Endodermal cell (in vitro differentiated cells): ENCODE data around the gene GHRHR. TPM values are rescaled to one million over a fixed set of nuclear protein-coding genes. Genes with fewer than 3 reads are reported as not detected.

Experiments used
- DNase-seq: peaks from one replicate; pipeline ENCODE4 v3.0.0-alpha.2; 2017
- H3K27ac ChIP-seq: 2 replicates; pipeline ENCODE4 v1.5.1; 2013; ENCODE audit warnings: mild to moderate bottlenecking, low read depth, low read length, moderate library complexity
- H3K27me3 ChIP-seq: 2 replicates; pipeline ENCODE4 v1.6.1; 2013; ENCODE audit warnings: mild to moderate bottlenecking, low read length, moderate library complexity; ENCODE audit not compliant: insufficient read depth, control insufficient read depth, poor library complexity, severe bottlenecking
- H3K36me3 ChIP-seq: 2 replicates; pipeline ENCODE4 v1.7.0; 2013; ENCODE audit warnings: mild to moderate bottlenecking, low read length, moderate library complexity; ENCODE audit not compliant: control insufficient read depth, insufficient read depth
- H3K4me1 ChIP-seq: one replicate; pipeline ENCODE4 v1.7.0; 2013; ENCODE audit warnings: low read length; ENCODE audit not compliant: control insufficient read depth, insufficient read depth
- H3K4me3 ChIP-seq: 2 replicates; pipeline ENCODE4 v1.5.1; 2013; ENCODE audit warnings: mild to moderate bottlenecking, low read length, moderate library complexity
- H3K9ac ChIP-seq: 2 replicates; pipeline ENCODE4 v1.6.1; 2013; ENCODE audit warnings: mild to moderate bottlenecking, low read length, moderate library complexity; ENCODE audit not compliant: poor library complexity, severe bottlenecking; ENCODE audit errors: extremely low read depth
- H3K9me3 ChIP-seq: 2 replicates; pipeline ENCODE4 v1.6.1; 2013; ENCODE audit warnings: mild to moderate bottlenecking, low read length, moderate library complexity; ENCODE audit not compliant: control insufficient read depth
- H3K27ac Mint-ChIP-seq: 2 replicates; pipeline ENCODE4 v1.8.0; 2020; ENCODE audit warnings: mixed read lengths
- H3K27me3 Mint-ChIP-seq: 2 replicates; pipeline ENCODE4 v1.8.0; 2021; ENCODE audit warnings: mild to moderate bottlenecking, mixed read lengths; ENCODE audit not compliant: insufficient read depth
- H3K36me3 Mint-ChIP-seq: 2 replicates; pipeline ENCODE4 v1.8.0; 2020; ENCODE audit warnings: low read depth, mixed read lengths
- H3K4me1 Mint-ChIP-seq: 2 replicates; pipeline ENCODE4 v1.8.0; 2020; ENCODE audit warnings: mixed read lengths
- H3K4me3 Mint-ChIP-seq: 2 replicates; pipeline ENCODE4 v1.8.0; 2020; ENCODE audit warnings: mild to moderate bottlenecking, moderate library complexity, mixed read lengths
- H3K9me3 Mint-ChIP-seq: 2 replicates; pipeline ENCODE4 v1.8.0; 2020; ENCODE audit warnings: mild to moderate bottlenecking, mixed read lengths
- CTCF ChIP-seq: fragments of 200-600 bp; sonication (generic); conservative IDR thresholded peaks from 2 replicates; pipeline ENCODE4 v1.5.0; 2021; ENCODE audit warnings: antibody characterized with exemption, mild to moderate bottlenecking
- WGBS, 2 experiments: methylation state at CpG; one replicate each; pipeline versions ENCODE4 v1.1.5 to v1.1.7; 2013; ENCODE audit warnings: missing lambda C conversion rate in 2 of 2, mixed read lengths in 1 of 2; ENCODE audit not compliant: insufficient coverage in 1 of 2, insufficient read length in 1 of 2; 5-methylcytosine and 5-hydroxymethylcytosine counted together
- total RNA-seq, 2 donors: library from RNA; stranded (reverse); fragmentation: NEBNext Ultra II Directional in 1 of 2; extraction: Animal tissue kit (Norgen Biotek cat#: 25700) in 1 of 2; gene quantifications; 2 replicates in 1 of 2; 3 replicates in 1 of 2; pipeline ENCODE4 v1.2.1, GENCODE V29; 2021

GHRHR gene
- total RNA-seq, 2 donors from 2014 or later, result not detected

GRCh38 chr7:31022726-31023125 is 59.0 kb downstream of the GHRHR start:
- peaks cover 11% of the 10 kb centered on the region for H3K4me1 ChIP-seq
- Mint-ChIP-seq H3K36me3 (no peaks in the 10 kb centered on the region), H3K9me3 (no peaks in the 10 kb centered on the region), H3K27ac (peak overlapping the region; percentile 58), H3K27me3 (peaks cover 3% of the 10 kb centered on the region), H3K4me3 (no peak overlapping the region), H3K4me1 (peaks cover 31% of the 10 kb centered on the region)
- H3K4me3 ChIP-seq, result no peak overlapping the region
- H3K27me3 ChIP-seq, result no peaks in the 10 kb centered on the region
- no peak overlapping the region for H3K9ac ChIP-seq
- H3K9me3 ChIP-seq, result no peaks in the 10 kb centered on the region
- no peaks in the 10 kb centered on the region for H3K36me3 ChIP-seq
- WGBS, 2 experiments, result 96 to 100% methylated on average over 1 to 3 of the region's 3 CpGs
- TF ChIP-seq CTCF, result no peak
- no peak overlapping the region for H3K27ac ChIP-seq
- peak; percentile 70 for DNase-seq

GRCh38 chr7:31023877-31024276 is 60.1 kb downstream of the GHRHR start:
- Histone ChIP-seq H3K27ac (no peak overlapping the region), H3K36me3 (no peaks in the 10 kb centered on the region), H3K27me3 (no peaks in the 10 kb centered on the region), H3K9ac (no peak overlapping the region), H3K4me3 (no peak overlapping the region), H3K4me1 (peaks cover 15% of the 10 kb centered on the region), H3K9me3 (no peaks in the 10 kb centered on the region)
- Mint-ChIP-seq H3K4me1 (peaks cover 36% of the 10 kb centered on the region), H3K4me3 (no peak overlapping the region), H3K9me3 (no peaks in the 10 kb centered on the region), H3K27ac (no peak overlapping the region), H3K27me3 (peaks cover 3% of the 10 kb centered on the region), H3K36me3 (no peaks in the 10 kb centered on the region)
- WGBS, 2 experiments, result 96 to 100% methylated on average over 3 to 5 of the region's 5 CpGs
- no peak for TF ChIP-seq CTCF
- no peak for DNase-seq

GRCh38 chr7:31027161-31027965 is 63.6 kb downstream of the GHRHR start:
- TF ChIP-seq CTCF, result no peak
- WGBS, 2 experiments, result 40 to 42% methylated on average over 6 to 20 of the region's 20 CpGs
- H3K9ac ChIP-seq, result no peak overlapping the region
- H3K4me3 ChIP-seq, result no peak overlapping the region
- H3K27ac Mint-ChIP-seq, result no peak overlapping the region
- H3K9me3 ChIP-seq, result no peaks in the 10 kb centered on the region
- no peak overlapping the region for H3K4me3 Mint-ChIP-seq
- peak; percentile 85 for DNase-seq
- H3K4me1 Mint-ChIP-seq, result peaks cover 28% of the 10 kb centered on the region
- peaks cover 3% of the 10 kb centered on the region for H3K27me3 Mint-ChIP-seq
- H3K27ac ChIP-seq, result peak overlapping the region; percentile 64
- H3K4me1 ChIP-seq, result peaks cover 15% of the 10 kb centered on the region
- no peaks in the 10 kb centered on the region for H3K27me3 ChIP-seq
- H3K36me3 ChIP-seq, result no peaks in the 10 kb centered on the region
- no peaks in the 10 kb centered on the region for H3K9me3 Mint-ChIP-seq
- H3K36me3 Mint-ChIP-seq, result no peaks in the 10 kb centered on the region
